ENCODE measurements around the gene RAB40C.

DNA sequence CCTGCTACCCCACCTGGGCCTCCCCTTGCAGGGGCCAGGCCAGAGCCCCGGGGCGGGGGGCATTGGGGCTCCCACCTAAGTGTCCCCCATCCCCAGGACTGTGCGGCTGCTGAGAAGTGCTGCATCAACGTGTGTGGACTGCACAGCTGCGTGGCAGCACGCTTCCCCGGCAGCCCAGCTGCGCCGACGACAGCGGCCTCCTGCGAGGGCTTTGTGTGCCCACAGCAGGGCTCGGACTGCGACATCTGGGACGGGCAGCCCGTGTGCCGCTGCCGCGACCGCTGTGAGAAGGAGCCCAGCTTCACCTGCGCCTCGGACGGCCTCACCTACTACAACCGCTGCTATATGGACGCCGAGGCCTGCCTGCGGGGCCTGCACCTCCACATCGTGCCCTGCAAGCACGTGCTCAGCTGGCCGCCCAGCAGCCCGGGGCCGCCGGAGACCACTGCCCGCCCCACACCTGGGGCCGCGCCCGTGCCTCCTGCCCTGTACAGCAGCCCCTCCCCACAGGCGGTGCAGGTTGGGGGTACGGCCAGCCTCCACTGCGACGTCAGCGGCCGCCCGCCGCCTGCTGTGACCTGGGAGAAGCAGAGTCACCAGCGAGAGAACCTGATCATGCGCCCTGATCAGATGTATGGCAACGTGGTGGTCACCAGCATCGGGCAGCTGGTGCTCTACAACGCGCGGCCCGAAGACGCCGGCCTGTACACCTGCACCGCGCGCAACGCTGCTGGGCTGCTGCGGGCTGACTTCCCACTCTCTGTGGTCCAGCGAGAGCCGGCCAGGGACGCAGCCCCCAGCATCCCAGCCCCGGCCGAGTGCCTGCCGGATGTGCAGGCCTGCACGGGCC is 42.8 kb downstream of the RAB40C start:
- no peak for TF ChIP-seq CTCF (conservative IDR thresholded peaks at IDR 0.05; ENCODE audit: low read length)
- no peak for TF ChIP-seq EZH2phosphoT487 (IDR thresholded peaks at IDR 0.05; ENCODE audit: borderline replicate concordance)

Measured in Loucy (cell line).